Measurements from ENCODE around the gene ITGB6. TPM values are rescaled to one million over a fixed set of nuclear protein-coding genes. Genes with fewer than 3 reads are reported as not detected.
A peak's percentile ranks its signal among the peaks of the same experiment; 100 is the strongest.
"Not testable (repeated sequence)": the region's sequence is repeated elsewhere in the genome, so short reads cannot be mapped to it uniquely, and the experiment has no call there.

ITGB6 gene
- total RNA-seq, 4 donors from 2014 or later, result 0.59 to 1.5 TPM; not detected in 2

DNA sequence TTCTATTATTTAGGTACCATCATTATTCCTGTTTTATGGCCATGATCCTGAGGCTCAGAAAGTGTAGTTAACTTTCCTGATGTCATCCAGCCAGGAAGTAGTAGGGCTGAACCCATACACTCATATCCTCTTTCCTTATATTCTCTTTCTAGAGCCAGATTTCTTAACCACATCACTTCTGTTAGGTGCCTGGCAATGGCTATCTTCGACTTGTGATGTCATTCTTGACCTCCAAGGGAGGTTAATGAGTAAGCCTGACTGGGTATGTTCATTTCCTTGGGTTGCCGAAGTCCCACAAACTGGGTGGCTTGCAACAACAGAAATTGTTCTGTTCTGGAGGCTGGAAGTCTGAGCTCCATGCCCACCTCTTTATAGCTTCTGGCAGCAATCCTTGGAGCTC, 43.4 kb downstream of the ITGB6 start:
- intact Hi-C loops (cut with DNase I; ENCODE audit: low total_unique reads), result no loop called here
- DNase-seq, result no peak
- peak overlapping the region in 1 of 2 donors; percentile 67 for H3K27ac ChIP-seq
- no peak overlapping the region for H3K4me3 ChIP-seq
- no peak for TF ChIP-seq POLR2A (IDR thresholded peaks at IDR 0.05)
- TF ChIP-seq, protein P1, sequence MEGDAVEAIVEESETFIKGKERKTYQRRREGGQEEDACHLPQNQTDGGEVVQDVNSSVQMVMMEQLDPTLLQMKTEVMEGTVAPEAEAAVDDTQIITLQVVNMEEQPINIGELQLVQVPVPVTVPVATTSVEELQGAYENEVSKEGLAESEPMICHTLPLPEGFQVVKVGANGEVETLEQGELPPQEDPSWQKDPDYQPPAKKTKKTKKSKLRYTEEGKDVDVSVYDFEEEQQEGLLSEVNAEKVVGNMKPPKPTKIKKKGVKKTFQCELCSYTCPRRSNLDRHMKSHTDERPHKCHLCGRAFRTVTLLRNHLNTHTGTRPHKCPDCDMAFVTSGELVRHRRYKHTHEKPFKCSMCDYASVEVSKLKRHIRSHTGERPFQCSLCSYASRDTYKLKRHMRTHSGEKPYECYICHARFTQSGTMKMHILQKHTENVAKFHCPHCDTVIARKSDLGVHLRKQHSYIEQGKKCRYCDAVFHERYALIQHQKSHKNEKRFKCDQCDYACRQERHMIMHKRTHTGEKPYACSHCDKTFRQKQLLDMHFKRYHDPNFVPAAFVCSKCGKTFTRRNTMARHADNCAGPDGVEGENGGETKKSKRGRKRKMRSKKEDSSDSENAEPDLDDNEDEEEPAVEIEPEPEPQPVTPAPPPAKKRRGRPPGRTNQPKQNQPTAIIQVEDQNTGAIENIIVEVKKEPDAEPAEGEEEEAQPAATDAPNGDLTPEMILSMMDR (IDR thresholded peaks at IDR 0.05), result no peak
- H3K4me1 ChIP-seq, result peaks cover 0 to 5% of the 10 kb centered on the region in 2 donors
- H3K27me3 ChIP-seq, result no peaks in the 10 kb centered on the region
- H3K36me3 ChIP-seq, result no peaks in the 10 kb centered on the region
- no peaks in the 10 kb centered on the region for H3K9me3 ChIP-seq

DNA sequence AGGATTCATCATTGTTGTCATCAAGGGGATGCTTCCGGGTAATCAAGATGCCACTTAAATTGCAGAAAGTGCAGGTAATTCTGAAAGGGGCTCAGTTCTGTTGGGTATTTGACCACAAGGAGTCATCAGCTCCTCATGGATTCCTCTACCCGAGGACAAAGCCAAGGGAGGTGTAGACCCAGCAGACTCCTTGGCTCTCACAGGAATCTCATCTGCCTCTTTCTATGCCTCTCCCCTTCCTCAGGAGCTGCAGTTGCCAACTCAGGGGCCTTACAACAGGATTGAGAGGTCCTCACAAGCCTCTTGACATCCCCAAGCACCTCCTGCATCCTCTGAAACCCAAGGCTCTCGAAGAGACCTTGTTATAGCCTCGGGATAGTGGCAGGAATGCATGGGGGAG, 44.0 kb downstream of the ITGB6 start:
- Histone ChIP-seq H3K4me1 (peaks cover 0 to 5% of the 10 kb centered on the region in 2 donors), H3K27me3 (no peaks in the 10 kb centered on the region), H3K36me3 (no peaks in the 10 kb centered on the region), H3K9me3 (no peaks in the 10 kb centered on the region), H3K4me3 (no peak overlapping the region), H3K27ac (peak overlapping the region in 1 of 2 donors; percentile 67)
- no peak for DNase-seq
- TF ChIP-seq, protein P1 (IDR thresholded peaks at IDR 0.05), result no peak
- no peak for TF ChIP-seq POLR2A (IDR thresholded peaks at IDR 0.05)
- intact Hi-C loops (cut with DNase I; ENCODE audit: low total_unique reads), result no loop called here

GRCh38 chr2:160148419-160148818, 51.7 kb downstream of the ITGB6 start:
- H3K4me3 ChIP-seq; H3K9me3 ChIP-seq; H3K4me1 ChIP-seq; DNase-seq; intact Hi-C loops (cut with DNase I; ENCODE audit: low total_unique reads); H3K27me3 ChIP-seq; H3K27ac ChIP-seq; H3K36me3 ChIP-seq: not testable (repeated sequence)

GRCh38 chr2:160145471-160145870, 54.6 kb downstream of the ITGB6 start:
- Histone ChIP-seq H3K27me3 (no peaks in the 10 kb centered on the region), H3K4me3 (no peak overlapping the region), H3K4me1 (no peaks in the 10 kb centered on the region), H3K36me3 (no peaks in the 10 kb centered on the region), H3K27ac (no peak overlapping the region), H3K9me3 (no peaks in the 10 kb centered on the region)
- intact Hi-C loops (cut with DNase I; ENCODE audit: low total_unique reads), result no loop called here
- DNase-seq, result no peak
- no peak for TF ChIP-seq POLR2A (IDR thresholded peaks at IDR 0.05)
- TF ChIP-seq, protein P1 (IDR thresholded peaks at IDR 0.05), result no peak

GRCh38 chr2:160144280-160144990, 55.6 kb downstream of the ITGB6 start:
- no peak for DNase-seq
- TF ChIP-seq, protein P1 (IDR thresholded peaks at IDR 0.05), result no peak
- TF ChIP-seq POLR2A (IDR thresholded peaks at IDR 0.05), result no peak
- Histone ChIP-seq H3K27ac (no peak overlapping the region), H3K9me3 (no peaks in the 10 kb centered on the region), H3K36me3 (no peaks in the 10 kb centered on the region), H3K4me1 (no peaks in the 10 kb centered on the region), H3K4me3 (no peak overlapping the region), H3K27me3 (no peaks in the 10 kb centered on the region)
- intact Hi-C loops (cut with DNase I; ENCODE audit: low total_unique reads), result no loop called here

Data from uterus (tissue), 4 donors.